ENCODE results near the gene PHF24. TPM values are rescaled to one million over a fixed set of nuclear protein-coding genes. Genes with fewer than 3 reads are reported as not detected.

The PHF24 gene
- total and polyA plus RNA-seq, 9 donors = 0.10 to 1.0 (median 0.36) TPM; not detected in 1

DNA sequence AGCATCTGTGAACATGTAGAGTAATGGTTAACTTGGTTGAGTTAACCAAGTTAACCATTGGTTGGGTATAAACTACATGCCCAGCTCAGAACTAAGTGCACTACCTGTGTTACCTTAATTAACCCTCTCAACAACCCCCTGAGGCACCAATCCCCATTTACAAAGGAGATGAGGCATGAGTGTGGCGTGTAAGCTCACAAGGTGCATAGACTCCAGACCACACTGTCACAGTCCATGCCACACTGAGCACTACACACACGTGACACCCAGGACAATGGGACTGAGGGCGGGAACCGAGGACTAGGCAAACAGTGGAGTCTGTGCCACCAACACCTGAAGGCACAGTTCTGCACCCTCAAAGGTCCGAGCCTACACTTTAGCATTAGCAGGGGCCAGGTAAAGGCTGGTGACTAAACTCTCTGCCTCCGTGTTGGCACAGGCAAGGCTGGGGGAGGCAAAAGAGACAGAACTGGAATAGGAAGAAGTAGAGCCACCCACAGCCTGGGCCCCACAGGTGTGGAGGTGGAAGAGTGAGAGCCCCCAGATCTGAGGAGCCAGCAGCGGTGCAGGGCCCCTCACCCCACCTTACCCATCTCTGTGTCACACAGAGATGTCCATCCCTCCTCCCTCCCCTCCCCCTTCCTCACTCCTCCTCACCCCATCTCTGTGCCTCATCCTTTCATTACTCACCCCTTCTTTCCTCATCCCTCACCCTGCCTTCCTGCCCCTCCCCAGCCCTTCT, 29.2 kb downstream of the PHF24 start:
- DNase-seq = no peak

DNA sequence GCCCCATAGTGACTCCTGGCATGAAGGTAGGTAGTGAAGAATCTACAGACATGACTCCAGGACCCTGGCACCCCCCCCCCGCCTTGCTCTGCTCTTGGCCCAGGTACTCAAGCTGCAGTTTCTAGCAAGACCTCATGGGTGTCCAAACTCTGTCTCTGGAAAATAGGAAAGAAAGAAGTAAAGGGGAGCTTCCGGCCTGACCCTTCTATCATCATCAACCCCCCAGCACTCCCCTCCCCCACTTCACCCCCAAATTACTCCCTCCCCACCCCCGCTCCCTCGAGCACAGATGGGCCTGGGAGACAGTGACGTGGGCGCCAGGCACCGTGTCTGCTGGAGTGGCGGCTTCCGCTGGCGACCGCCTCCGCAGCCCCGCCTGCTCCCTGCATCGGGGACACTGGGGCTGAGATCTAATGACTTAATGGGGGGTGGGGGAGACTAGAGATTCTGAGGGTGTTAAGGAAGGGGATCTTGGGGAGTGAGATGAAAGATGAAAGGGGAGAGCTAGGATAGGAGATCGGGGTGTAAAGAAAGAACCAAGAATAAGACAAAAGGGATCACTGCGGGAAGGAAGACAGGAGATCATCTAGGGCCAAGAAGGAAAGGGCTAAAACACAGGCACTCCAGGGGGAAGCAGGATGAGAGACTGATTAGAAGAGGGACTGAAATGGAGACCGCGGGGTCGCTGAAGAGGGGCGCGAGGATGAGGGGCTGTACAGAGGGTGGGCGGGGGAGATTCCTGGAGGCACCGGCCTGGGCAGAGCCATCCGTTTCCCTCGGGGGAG, 30.3 kb downstream of the PHF24 start:
- TF ChIP-seq, protein P1, sequence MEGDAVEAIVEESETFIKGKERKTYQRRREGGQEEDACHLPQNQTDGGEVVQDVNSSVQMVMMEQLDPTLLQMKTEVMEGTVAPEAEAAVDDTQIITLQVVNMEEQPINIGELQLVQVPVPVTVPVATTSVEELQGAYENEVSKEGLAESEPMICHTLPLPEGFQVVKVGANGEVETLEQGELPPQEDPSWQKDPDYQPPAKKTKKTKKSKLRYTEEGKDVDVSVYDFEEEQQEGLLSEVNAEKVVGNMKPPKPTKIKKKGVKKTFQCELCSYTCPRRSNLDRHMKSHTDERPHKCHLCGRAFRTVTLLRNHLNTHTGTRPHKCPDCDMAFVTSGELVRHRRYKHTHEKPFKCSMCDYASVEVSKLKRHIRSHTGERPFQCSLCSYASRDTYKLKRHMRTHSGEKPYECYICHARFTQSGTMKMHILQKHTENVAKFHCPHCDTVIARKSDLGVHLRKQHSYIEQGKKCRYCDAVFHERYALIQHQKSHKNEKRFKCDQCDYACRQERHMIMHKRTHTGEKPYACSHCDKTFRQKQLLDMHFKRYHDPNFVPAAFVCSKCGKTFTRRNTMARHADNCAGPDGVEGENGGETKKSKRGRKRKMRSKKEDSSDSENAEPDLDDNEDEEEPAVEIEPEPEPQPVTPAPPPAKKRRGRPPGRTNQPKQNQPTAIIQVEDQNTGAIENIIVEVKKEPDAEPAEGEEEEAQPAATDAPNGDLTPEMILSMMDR (IDR thresholded peaks at IDR 0.05) = no peak
- TF ChIP-seq EP300 (IDR thresholded peaks at IDR 0.05) (no peak), POLR2A (IDR thresholded peaks at IDR 0.05) (no peak)
- H3K27ac ChIP-seq = peak overlapping the region; percentile 1 to 9
- no peaks in the 10 kb centered on the region for H3K9me3 ChIP-seq
- intact Hi-C loops (cut with DNase I) = loop anchor here in 2 of 4 donors (5.0 to 10.0 kb wide), 2 partner anchors 94 to 739 kb away; a partner anchor contains a TSS
- peak overlapping the region; percentile 79 for H3K4me3 ChIP-seq
- WGBS, 3 donors = 20 to 25% (median 23%) methylated on average over 25 of the region's 25 CpGs
- peaks cover 9% of the 10 kb centered on the region for H3K4me1 ChIP-seq (ENCODE audit: insufficient read depth)
- no peaks in the 10 kb centered on the region for H3K27me3 ChIP-seq
- H3K36me3 ChIP-seq = no peaks in the 10 kb centered on the region
- peak in 3 of 5 donors; percentile 49 to 59 (median 50) for DNase-seq

More for the DNA sequence above, 29.2 kb downstream of the PHF24 start:
- Histone ChIP-seq H3K36me3 (no peaks in the 10 kb centered on the region), H3K4me3 (no peak overlapping the region), H3K27ac (no peak overlapping the region), H3K27me3 (no peaks in the 10 kb centered on the region), H3K9me3 (no peaks in the 10 kb centered on the region), H3K4me1 (ENCODE audit: insufficient read depth) (peaks cover 6% of the 10 kb centered on the region)
- 64 to 74% (median 67%) methylated on average over 7 of the region's 7 CpGs for WGBS, 3 donors
- TF ChIP-seq EP300 (IDR thresholded peaks at IDR 0.05) = no peak
- intact Hi-C loops (cut with DNase I) = loop anchor here in 2 of 4 donors (5.0 to 10.0 kb wide), 2 partner anchors 93 to 740 kb away; a partner anchor contains a TSS

DNA sequence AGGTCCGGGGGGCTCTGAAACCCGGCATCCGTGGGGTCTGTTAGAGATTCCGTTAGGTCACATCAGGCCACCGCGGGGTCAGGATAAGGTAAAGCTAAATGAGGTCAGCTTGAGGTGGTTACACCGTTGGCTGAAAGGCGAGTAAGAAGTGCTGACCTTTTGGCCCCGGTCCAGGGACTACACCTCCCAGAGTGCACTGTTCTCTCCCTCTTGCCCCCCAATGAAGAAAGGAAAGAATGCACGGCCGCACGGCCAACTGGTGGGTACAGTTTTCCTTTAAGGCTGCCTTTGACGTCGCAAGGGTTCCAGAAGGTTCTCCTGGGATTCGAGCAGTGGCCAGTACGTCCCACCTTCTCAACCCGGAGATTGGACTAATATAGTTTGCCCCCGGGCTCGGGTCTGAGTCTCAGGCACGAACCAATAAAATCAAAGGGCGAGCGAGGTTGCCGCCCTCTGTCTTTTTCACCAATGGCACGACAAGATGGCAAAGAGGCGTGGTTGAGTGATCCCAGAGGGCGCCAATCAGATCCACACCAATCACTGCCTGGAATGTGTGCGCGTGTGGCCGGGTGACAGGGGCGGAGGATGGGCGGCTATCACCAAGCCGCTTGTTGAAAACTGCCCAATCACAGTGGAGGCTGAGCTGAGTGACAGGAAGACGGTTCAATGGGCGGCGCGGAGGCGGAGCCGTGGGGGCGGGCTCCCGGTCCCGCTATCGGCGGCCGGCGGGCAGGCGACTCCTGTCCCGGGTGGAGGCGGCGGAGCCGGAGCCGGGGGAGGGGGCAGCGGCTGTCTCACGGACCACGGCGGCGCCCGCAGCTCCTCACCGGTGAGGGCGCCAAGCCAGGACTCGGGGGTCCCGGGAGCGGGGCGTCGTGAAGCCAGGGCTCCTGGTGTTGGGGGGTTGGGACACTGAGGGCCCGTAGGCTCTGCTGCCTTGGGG, 31.2 kb downstream of the PHF24 start, which contains the start of gene DNAJB5:
Gene DNAJB5 (plus strand): TSS at position 743 of the 943 bp plus-strand sequence. CDS start 886 bp downstream, outside the sequence.
- no peaks in the 10 kb centered on the region for H3K9me3 ChIP-seq
- peaks cover 16% of the 10 kb centered on the region for H3K4me1 ChIP-seq (ENCODE audit: insufficient read depth)
- H3K27ac ChIP-seq = peak within 1 kb of the TSS; percentile 50 to 69
- H3K27me3 ChIP-seq = no peaks in the 10 kb centered on the region
- peak; percentile 97 to 99 (median 98) for DNase-seq
- H3K36me3 ChIP-seq = no peaks in the 10 kb centered on the region
- peak; percentile 79 for TF ChIP-seq POLR2A (IDR thresholded peaks at IDR 0.05)
- TF ChIP-seq, protein P1 (IDR thresholded peaks at IDR 0.05) = no peak
- TF ChIP-seq EP300 (IDR thresholded peaks at IDR 0.05) = peak; percentile 8
- 0 to 1% (median 1%) methylated on average over 32 to 65 of the region's 65 CpGs for WGBS, 3 donors
- H3K4me3 ChIP-seq = peak within 1 kb of the TSS; percentile 79
- intact Hi-C loops (cut with DNase I) = loop anchor here in 2 of 4 donors (5.0 to 10.0 kb wide), 2 partner anchors 94 to 738 kb away; a partner anchor contains a TSS

DNA sequence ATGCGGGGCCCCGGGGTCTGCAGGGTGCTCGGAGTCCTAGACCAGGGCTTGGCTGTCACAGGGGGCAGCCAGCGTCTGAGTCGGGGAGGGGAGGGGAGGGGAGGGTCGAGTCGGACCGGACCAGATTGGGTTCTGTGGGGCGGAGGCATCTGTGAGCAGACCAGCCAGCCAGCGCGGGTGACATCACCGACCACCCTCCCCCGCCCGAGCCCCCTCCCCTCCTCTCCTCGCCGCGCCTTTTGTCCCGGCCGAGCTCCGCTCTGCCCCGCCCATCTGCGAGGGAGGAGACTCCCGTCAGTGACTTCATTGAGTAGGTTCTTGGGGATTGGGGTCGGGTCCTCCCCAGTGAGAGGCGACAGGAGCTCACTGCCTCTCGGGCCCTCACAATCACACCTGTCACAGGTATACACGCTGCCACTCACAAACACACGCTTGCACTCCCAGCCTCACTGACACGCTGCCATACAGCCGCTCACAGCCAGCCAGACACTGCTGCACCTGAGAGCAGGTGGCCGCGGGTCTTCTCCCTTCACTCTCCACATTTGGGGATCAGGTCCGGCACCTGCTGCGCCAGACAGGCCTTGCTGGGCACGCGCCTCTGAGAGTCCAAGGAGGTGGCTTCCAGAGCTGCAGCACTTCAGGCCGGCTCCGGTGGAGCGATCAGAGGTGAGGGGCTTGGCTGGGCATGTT, 32.0 kb downstream of the PHF24 start:
- intact Hi-C loops (cut with DNase I) = loop anchor here in 2 of 4 donors (5.0 to 10.0 kb wide), 3 partner anchors 85 to 737 kb away; partner anchors contain the start of genes FANCG (in 1 of the 2) and VCP (in 1 of the 2)
- peak overlapping the region; percentile 50 to 69 for H3K27ac ChIP-seq

More for the DNA sequence above, 32.0 kb downstream of the PHF24 start:
- Histone ChIP-seq H3K36me3 (no peaks in the 10 kb centered on the region), H3K4me3 (peak overlapping the region; percentile 79), H3K4me1 (ENCODE audit: insufficient read depth) (peaks cover 16% of the 10 kb centered on the region), H3K9me3 (no peaks in the 10 kb centered on the region), H3K27me3 (no peaks in the 10 kb centered on the region)
- TF ChIP-seq EP300 (IDR thresholded peaks at IDR 0.05) (no peak), POLR2A (IDR thresholded peaks at IDR 0.05) (no peak)
- TF ChIP-seq, protein P1 (IDR thresholded peaks at IDR 0.05) = no peak
- DNase-seq = peak in 3 of 5 donors; percentile 71 to 73 (median 72)
- 5 to 13% (median 6%) methylated on average over 32 to 39 of the region's 39 CpGs for WGBS, 3 donors
